Epithelial cell of esophagus (primary cell): ENCODE data around the gene CYS1.

Experiments
- DNase-seq: peaks from one replicate; pipeline ENCODE4 v3.0.0; 2010; ENCODE audit warnings: low read depth
- H3K4me3 ChIP-seq: 2 replicates; pipeline ENCODE4 v1.5.1; 2011; ENCODE audit warnings: mild to moderate bottlenecking, low read length, control low read depth
- TF ChIP-seq, protein P1 (sequence below): IDR thresholded peaks from 2 replicates; pipeline ENCODE4 v1.5.1; 2011; ENCODE audit warnings: low read depth, mild to moderate bottlenecking, low read length, control low read depth, inconsistent platforms; ENCODE audit not compliant: insufficient read depth; ENCODE audit errors: missing control alignments

Gene CYS1

DNA sequence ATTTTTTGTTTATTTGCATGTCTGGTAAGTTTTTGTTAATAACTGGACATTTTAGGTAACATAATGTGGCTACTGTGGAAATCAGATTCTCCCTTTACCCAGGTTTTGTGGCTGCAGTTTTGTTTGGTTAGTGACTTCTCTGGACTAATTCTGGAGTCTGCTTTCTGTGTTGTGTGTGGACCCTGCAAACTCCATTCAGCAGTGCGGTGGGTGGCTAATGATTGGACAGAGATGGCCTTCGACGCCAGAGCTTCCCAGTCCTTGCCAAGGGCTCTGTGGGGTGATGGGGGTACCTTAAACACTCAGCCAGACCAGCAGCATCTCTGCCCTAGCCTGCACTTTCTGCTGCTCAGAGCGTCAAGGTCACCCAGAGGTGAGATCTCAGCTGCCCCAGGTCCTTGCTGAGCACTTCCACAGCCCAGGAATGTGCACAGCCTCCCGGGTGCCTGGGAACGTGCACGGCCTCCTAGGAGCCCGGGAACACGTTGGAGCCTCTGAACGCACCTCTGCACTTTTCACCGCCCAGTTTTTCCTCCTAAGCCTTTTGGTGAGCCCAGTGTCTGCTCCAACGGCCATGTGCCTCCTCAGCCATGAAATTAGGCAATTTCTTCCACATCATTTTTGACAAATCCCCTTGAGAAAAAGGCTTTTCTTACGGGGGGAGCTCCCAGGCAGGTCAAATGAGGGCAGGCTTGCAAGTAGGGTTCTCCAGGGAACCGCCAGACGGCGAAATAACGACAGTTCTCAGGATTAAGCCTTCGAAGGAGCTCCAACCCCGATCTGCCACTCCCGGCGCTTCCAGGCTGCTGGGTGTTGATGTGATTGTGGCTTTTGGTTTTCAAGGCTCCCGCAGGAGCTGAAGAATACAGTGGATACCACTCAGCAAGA, 72.0 kb downstream of the CYS1 start:
- DNase-seq, result no peak
- H3K4me3 ChIP-seq, result no peak overlapping the region
- TF ChIP-seq, protein P1, sequence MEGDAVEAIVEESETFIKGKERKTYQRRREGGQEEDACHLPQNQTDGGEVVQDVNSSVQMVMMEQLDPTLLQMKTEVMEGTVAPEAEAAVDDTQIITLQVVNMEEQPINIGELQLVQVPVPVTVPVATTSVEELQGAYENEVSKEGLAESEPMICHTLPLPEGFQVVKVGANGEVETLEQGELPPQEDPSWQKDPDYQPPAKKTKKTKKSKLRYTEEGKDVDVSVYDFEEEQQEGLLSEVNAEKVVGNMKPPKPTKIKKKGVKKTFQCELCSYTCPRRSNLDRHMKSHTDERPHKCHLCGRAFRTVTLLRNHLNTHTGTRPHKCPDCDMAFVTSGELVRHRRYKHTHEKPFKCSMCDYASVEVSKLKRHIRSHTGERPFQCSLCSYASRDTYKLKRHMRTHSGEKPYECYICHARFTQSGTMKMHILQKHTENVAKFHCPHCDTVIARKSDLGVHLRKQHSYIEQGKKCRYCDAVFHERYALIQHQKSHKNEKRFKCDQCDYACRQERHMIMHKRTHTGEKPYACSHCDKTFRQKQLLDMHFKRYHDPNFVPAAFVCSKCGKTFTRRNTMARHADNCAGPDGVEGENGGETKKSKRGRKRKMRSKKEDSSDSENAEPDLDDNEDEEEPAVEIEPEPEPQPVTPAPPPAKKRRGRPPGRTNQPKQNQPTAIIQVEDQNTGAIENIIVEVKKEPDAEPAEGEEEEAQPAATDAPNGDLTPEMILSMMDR, result no peak

DNA sequence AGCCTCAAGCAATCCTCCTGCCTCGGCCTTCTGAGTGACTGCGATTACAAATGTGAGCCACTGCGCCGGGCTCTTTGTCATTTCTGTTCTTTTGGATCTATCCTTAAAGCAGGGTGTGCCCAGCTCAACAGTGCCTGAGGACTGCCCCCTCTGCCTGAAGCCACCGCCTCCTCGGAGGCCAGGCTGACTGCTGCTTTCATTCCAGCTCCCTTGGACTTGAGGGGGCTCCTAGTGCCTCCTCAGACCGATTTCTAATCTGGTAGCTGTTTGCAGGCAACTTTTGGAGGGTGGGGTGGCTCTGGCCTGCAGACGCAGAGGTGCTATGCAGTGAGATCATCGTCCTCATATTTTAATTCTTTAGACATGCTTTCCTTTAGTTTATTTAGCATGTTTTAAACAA, 72.8 kb downstream of the CYS1 start:
- no peak for DNase-seq
- TF ChIP-seq, protein P1, result no peak
- H3K4me3 ChIP-seq, result no peak overlapping the region
